ENCODE results near the gene KMT2B. TPM values are rescaled to one million over a fixed set of nuclear protein-coding genes. Genes with fewer than 3 reads are reported as not detected.

The KMT2B gene
- total RNA-seq: 25.5 TPM

GRCh38 chr19:35717665-35718344 is at the start of gene KMT2B:
KMT2B (plus strand) TSS chr19:35718003; CDS start chr19:35718019, 16 bp downstream.
- intact Hi-C loops (cut with DNase I): loop anchor here (1.0 to 2.0 kb wide), 11 partner anchors 16 to 213 kb away; partner anchors contain the start of genes ARHGAP33, HAUS5, HSPB6 and PSENEN
- Histone ChIP-seq H3K27me3 (no peaks in the 10 kb centered on the region), H3K9me3 (no peaks in the 10 kb centered on the region), H3K27ac (peak within 1 kb of the TSS; percentile 85 to 87), H3K4me1 (peaks cover 7 to 19% of the 10 kb centered on the region in 2 donors), H3K4me3 (peak within 1 kb of the TSS; percentile 79 to 95), H3K36me3 (peaks cover 28 to 33% of the 10 kb centered on the region in 2 donors)
- TF ChIP-seq CTCF (IDR thresholded peaks at IDR 0.05): no peak
- DNase-seq (ENCODE audit: low spot score in 2 of 2): no peak

- TF ChIP-seq CTCF (IDR thresholded peaks at IDR 0.05): no peak
- DNase-seq (ENCODE audit: low spot score in 2 of 2): no peak
- Histone ChIP-seq H3K36me3 (no peaks in the 10 kb centered on the region), H3K9me3 (no peaks in the 10 kb centered on the region), H3K27me3 (no peaks in the 10 kb centered on the region), H3K4me3 (no peak overlapping the region), H3K27ac (no peak overlapping the region), H3K4me1 (no peaks in the 10 kb centered on the region)
- intact Hi-C loops (cut with DNase I): no loop called here
Measured at GRCh38 chr19:35669566-35669965, 48.2 kb upstream of the KMT2B start.

- Histone ChIP-seq H3K36me3 (no peaks in the 10 kb centered on the region), H3K9me3 (no peaks in the 10 kb centered on the region), H3K27me3 (no peaks in the 10 kb centered on the region), H3K4me1 (no peaks in the 10 kb centered on the region), H3K4me3 (no peak overlapping the region), H3K27ac (no peak overlapping the region)
- intact Hi-C loops (cut with DNase I): no loop called here
- no peak for TF ChIP-seq CTCF (IDR thresholded peaks at IDR 0.05)
- DNase-seq (ENCODE audit: low spot score in 2 of 2): no peak
Measured at GRCh38 chr19:35669974-35670373, 47.8 kb upstream of the KMT2B start.

GRCh38 chr19:35670686-35671085 is 47.1 kb upstream of the KMT2B start:
- no peak overlapping the region for H3K4me3 ChIP-seq
- H3K27ac ChIP-seq: no peak overlapping the region
- no peaks in the 10 kb centered on the region for H3K36me3 ChIP-seq
- no peaks in the 10 kb centered on the region for H3K9me3 ChIP-seq
- no peak for TF ChIP-seq CTCF (IDR thresholded peaks at IDR 0.05)
- peaks cover 3% of the 10 kb centered on the region for H3K27me3 ChIP-seq
- DNase-seq (ENCODE audit: low spot score in 2 of 2): no peak
- H3K4me1 ChIP-seq: no peaks in the 10 kb centered on the region
- intact Hi-C loops (cut with DNase I): no loop called here

- peaks cover 3% of the 10 kb centered on the region for H3K27me3 ChIP-seq
- TF ChIP-seq CTCF (IDR thresholded peaks at IDR 0.05): no peak
- H3K36me3 ChIP-seq: no peaks in the 10 kb centered on the region
- no peak for DNase-seq (ENCODE audit: low spot score in 2 of 2)
- no peaks in the 10 kb centered on the region for H3K4me1 ChIP-seq
- no peak overlapping the region for H3K27ac ChIP-seq
- intact Hi-C loops (cut with DNase I): no loop called here
- no peak overlapping the region for H3K4me3 ChIP-seq
- H3K9me3 ChIP-seq: no peaks in the 10 kb centered on the region
Measured at GRCh38 chr19:35671818-35672217, 46.0 kb upstream of the KMT2B start.

Measured in ascending aorta (tissue), 2 donors.